WTC11 (cell line): Measurements from ENCODE around the gene NDUFA6. TPM values are rescaled to one million over a fixed set of nuclear protein-coding genes. Genes with fewer than 3 reads are reported as not detected.

Experiments used
- ATAC-seq: fragments of 200-7000 bp; cut with Tn5 transposase; 2 replicates; pipeline ENCODE4 v1.10.0; 2021; ENCODE audit warnings: mild to moderate bottlenecking, moderate library complexity
- CTCF ChIA-PET: fragments of 300-600 bp; sonication (Branson Sonifier 250); formaldehyde crosslinking; loops from one replicate; lab custom pipeline; 2021; ENCODE audit warnings: antibody characterized with exemption; lab: Charles Lee
- POLR2A ChIA-PET: fragments of 350-600 bp; sonication (Branson Sonifier 250); formaldehyde crosslinking; loops from one replicate; lab custom pipeline; 2021; ENCODE audit warnings: antibody characterized with exemption; lab: Charles Lee
- DNase-seq: peaks from one replicate; pipeline ENCODE4 v3.0.0; 2021; ENCODE audit warnings: low spot score
- H3K27ac Mint-ChIP-seq: 2 replicates; pipeline ENCODE4 v1.8.0; 2021; ENCODE audit warnings: mixed read lengths
- H3K27me3 Mint-ChIP-seq: 2 replicates; pipeline ENCODE4 v1.8.0; 2021; ENCODE audit warnings: low read depth, mild to moderate bottlenecking, moderate library complexity, mixed read lengths
- H3K36me3 Mint-ChIP-seq: 2 replicates; pipeline ENCODE4 v1.8.0; 2021; ENCODE audit warnings: mixed read lengths
- H3K4me1 Mint-ChIP-seq: 2 replicates; pipeline ENCODE4 v1.8.0; 2022; ENCODE audit warnings: mixed read lengths
- H3K4me3 Mint-ChIP-seq: 2 replicates; pipeline ENCODE4 v1.8.0; 2021; ENCODE audit warnings: mild to moderate bottlenecking, moderate library complexity, mixed read lengths
- H3K9me3 Mint-ChIP-seq: 2 replicates; pipeline ENCODE4 v1.8.0; 2021; ENCODE audit warnings: mixed read lengths
- CREB1 ChIP-seq: sonication (generic); formaldehyde crosslinking; IDR thresholded peaks from 2 replicates; pipeline ENCODE4 v1.8.0; 2023; ENCODE audit warnings: mild to moderate bottlenecking, missing genetic modification reagents
- EMX1 ChIP-seq: fragments of 250-450 bp; sonication (Bioruptor Pico); IDR thresholded peaks from 2 replicates; pipeline ENCODE4 v1.8.0; 2021; ENCODE audit warnings: mild to moderate bottlenecking
- ETV6 ChIP-seq: sonication (generic); formaldehyde crosslinking; IDR thresholded peaks from 2 replicates; pipeline ENCODE4 v1.8.1; 2022; ENCODE audit warnings: mild to moderate bottlenecking, missing genetic modification reagents
- GABPB1 ChIP-seq: sonication (generic); formaldehyde crosslinking; IDR thresholded peaks from 2 replicates; pipeline ENCODE4 v1.8.1; 2023; ENCODE audit warnings: mild to moderate bottlenecking, missing genetic modification reagents
- NFE2L1 ChIP-seq: sonication (generic); formaldehyde crosslinking; IDR thresholded peaks from 2 replicates; pipeline ENCODE4 v1.8.1; 2023; ENCODE audit warnings: missing genetic modification reagents
- NFYB ChIP-seq: sonication (generic); formaldehyde crosslinking; conservative IDR thresholded peaks from 2 replicates; pipeline ENCODE4 v1.8.0; 2022; ENCODE audit warnings: low read depth, missing genetic modification reagents
- NR3C1 ChIP-seq: sonication (generic); formaldehyde crosslinking; conservative IDR thresholded peaks from 2 replicates; pipeline ENCODE4 v1.8.1; 2023; ENCODE audit warnings: low read depth, mild to moderate bottlenecking, missing genetic modification reagents
- PRRX2 ChIP-seq: fragments of 250-450 bp; sonication (Bioruptor Pico); IDR thresholded peaks from 2 replicates; pipeline ENCODE4 v1.8.0; 2021; ENCODE audit warnings: mild to moderate bottlenecking
- TEAD1 ChIP-seq: sonication (generic); formaldehyde crosslinking; IDR thresholded peaks from 2 replicates; pipeline ENCODE4 v1.8.0; 2022; ENCODE audit warnings: mild to moderate bottlenecking, missing genetic modification reagents
- TP53 ChIP-seq: sonication (generic); formaldehyde crosslinking; IDR thresholded peaks from 2 replicates; pipeline ENCODE4 v1.8.1; 2023; ENCODE audit warnings: mild to moderate bottlenecking, missing genetic modification reagents
- ZNF121 ChIP-seq: sonication (generic); formaldehyde crosslinking; IDR thresholded peaks from 2 replicates; pipeline ENCODE4 v1.8.0; 2023; ENCODE audit warnings: missing genetic modification reagents
- ZNF232 ChIP-seq: sonication (generic); formaldehyde crosslinking; IDR thresholded peaks from 2 replicates; pipeline ENCODE4 v1.8.0; 2022; ENCODE audit warnings: mild to moderate bottlenecking, missing genetic modification reagents
- ZNF281 ChIP-seq: sonication (generic); formaldehyde crosslinking; IDR thresholded peaks from 2 replicates; pipeline ENCODE4 v1.8.0; 2023; ENCODE audit warnings: mild to moderate bottlenecking, missing genetic modification reagents
- ZNF317 ChIP-seq: sonication (generic); formaldehyde crosslinking; IDR thresholded peaks from 2 replicates; pipeline ENCODE4 v1.8.1; 2023; ENCODE audit warnings: low read depth, mild to moderate bottlenecking, moderate library complexity, missing genetic modification reagents, borderline replicate concordance
- ZNF423 ChIP-seq: fragments of 250-450 bp; sonication (Bioruptor Pico); IDR thresholded peaks from 2 replicates; pipeline ENCODE4 v2.1.2; 2022; ENCODE audit warnings: mild to moderate bottlenecking, moderate library complexity
- ZNF532 ChIP-seq: fragments of 250-450 bp; sonication (Bioruptor Pico); IDR thresholded peaks from 2 replicates; pipeline ENCODE4 v1.9.0; 2021; ENCODE audit warnings: mild to moderate bottlenecking, borderline replicate concordance
- total RNA-seq: library from RNA; stranded (reverse); gene quantifications from 3 replicates; pipeline ENCODE4 v1.2.3, GENCODE V29; 2021
- TF ChIP-seq, protein P1 (sequence below): sonication (generic); formaldehyde crosslinking; IDR thresholded peaks from 2 replicates; pipeline ENCODE4 v1.8.1; 2022; ENCODE audit warnings: mild to moderate bottlenecking, missing genetic modification reagents, moderate library complexity, borderline replicate concordance
- TF ChIP-seq, protein P2 (sequence below): fragments of 250-450 bp; sonication (Bioruptor Pico); IDR thresholded peaks from 2 replicates; pipeline ENCODE4 v1.9.0; 2021; ENCODE audit warnings: mild to moderate bottlenecking
- TF ChIP-seq, protein P3 (sequence below): sonication (generic); formaldehyde crosslinking; IDR thresholded peaks from 2 replicates; pipeline ENCODE4 v1.8.1; 2023; ENCODE audit warnings: mild to moderate bottlenecking, missing genetic modification reagents, borderline replicate concordance

Gene NDUFA6
- total RNA-seq, 1 experiment from 2014 or later: 85.9 TPM

DNA sequence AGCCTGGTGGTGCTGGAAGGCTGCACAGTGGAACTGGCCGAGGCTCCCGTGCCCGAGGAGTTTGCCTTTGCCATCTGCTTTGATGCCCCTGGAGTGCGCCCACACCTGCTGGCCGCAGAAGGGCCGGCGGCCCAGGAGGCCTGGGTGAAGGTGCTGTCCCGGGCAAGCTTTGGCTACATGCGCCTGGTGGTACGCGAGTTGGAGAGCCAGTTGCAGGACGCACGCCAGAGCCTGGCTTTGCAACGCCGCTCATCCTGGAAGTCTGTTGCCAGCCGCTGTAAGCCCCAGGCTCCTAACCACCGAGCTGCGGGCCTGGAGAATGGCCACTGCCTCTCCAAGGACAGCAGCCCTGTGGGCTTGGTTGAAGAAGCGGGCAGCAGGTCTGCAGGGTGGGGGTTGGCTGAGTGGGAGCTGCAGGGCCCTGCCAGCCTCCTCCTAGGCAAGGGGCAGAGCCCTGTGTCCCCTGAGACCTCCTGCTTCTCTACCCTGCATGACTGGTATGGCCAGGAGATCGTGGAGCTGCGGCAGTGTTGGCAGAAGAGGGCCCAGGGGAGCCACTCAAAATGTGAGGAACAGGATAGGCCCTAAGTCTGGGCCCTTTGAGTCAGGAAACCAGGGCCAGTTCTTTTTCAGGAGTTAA, 13.0 kb downstream of the NDUFA6 start (continued):
- TF ChIP-seq ZNF317 (CRISPR knock-in tag): no peak
- TF ChIP-seq ZNF532: no peak
- TF ChIP-seq PRRX2 (CRISPR knock-in tag): no peak
- no peak for TF ChIP-seq ZNF423
- no peak for TF ChIP-seq ETV6 (CRISPR knock-in tag)
- no peak for TF ChIP-seq CREB1 (CRISPR knock-in tag)

- POLR2A ChIA-PET: interaction anchor here (0.6 kb wide), 1 partner anchor 103 kb away, joined by 3 read pairs; no protein-coding TSS in a partner anchor
- H3K27ac Mint-ChIP-seq: no peak overlapping the region
- H3K9me3 Mint-ChIP-seq: no peaks in the 10 kb centered on the region
- DNase-seq (no peak), ATAC-seq (no peak)
- CTCF ChIA-PET: interaction anchor here (3.8 kb wide), 1 partner anchor 14 kb away, joined by 27 read pairs; the partner anchor contains the start of gene NDUFA6
- peaks cover 3% of the 10 kb centered on the region; the same call in 1 of the 2 replicates for H3K36me3 Mint-ChIP-seq
- peaks cover 37% of the 10 kb centered on the region for H3K4me1 Mint-ChIP-seq
- H3K27me3 Mint-ChIP-seq: peaks cover 19% of the 10 kb centered on the region
- H3K4me3 Mint-ChIP-seq: no peak overlapping the region
- TF ChIP-seq, protein P1, sequence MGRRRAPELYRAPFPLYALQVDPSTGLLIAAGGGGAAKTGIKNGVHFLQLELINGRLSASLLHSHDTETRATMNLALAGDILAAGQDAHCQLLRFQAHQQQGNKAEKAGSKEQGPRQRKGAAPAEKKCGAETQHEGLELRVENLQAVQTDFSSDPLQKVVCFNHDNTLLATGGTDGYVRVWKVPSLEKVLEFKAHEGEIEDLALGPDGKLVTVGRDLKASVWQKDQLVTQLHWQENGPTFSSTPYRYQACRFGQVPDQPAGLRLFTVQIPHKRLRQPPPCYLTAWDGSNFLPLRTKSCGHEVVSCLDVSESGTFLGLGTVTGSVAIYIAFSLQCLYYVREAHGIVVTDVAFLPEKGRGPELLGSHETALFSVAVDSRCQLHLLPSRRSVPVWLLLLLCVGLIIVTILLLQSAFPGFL (CRISPR knock-in tag): no peak
- no peak for TF ChIP-seq GABPB1 (CRISPR knock-in tag)
- TF ChIP-seq PRRX2 (CRISPR knock-in tag): no peak
- no peak for TF ChIP-seq NR3C1
- no peak for TF ChIP-seq TP53 (CRISPR knock-in tag)
- TF ChIP-seq ZNF121 (CRISPR knock-in tag): no peak
- TF ChIP-seq, protein P2, sequence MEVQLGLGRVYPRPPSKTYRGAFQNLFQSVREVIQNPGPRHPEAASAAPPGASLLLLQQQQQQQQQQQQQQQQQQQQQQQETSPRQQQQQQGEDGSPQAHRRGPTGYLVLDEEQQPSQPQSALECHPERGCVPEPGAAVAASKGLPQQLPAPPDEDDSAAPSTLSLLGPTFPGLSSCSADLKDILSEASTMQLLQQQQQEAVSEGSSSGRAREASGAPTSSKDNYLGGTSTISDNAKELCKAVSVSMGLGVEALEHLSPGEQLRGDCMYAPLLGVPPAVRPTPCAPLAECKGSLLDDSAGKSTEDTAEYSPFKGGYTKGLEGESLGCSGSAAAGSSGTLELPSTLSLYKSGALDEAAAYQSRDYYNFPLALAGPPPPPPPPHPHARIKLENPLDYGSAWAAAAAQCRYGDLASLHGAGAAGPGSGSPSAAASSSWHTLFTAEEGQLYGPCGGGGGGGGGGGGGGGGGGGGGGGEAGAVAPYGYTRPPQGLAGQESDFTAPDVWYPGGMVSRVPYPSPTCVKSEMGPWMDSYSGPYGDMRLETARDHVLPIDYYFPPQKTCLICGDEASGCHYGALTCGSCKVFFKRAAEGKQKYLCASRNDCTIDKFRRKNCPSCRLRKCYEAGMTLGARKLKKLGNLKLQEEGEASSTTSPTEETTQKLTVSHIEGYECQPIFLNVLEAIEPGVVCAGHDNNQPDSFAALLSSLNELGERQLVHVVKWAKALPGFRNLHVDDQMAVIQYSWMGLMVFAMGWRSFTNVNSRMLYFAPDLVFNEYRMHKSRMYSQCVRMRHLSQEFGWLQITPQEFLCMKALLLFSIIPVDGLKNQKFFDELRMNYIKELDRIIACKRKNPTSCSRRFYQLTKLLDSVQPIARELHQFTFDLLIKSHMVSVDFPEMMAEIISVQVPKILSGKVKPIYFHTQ (CRISPR knock-in tag): no peak
- TF ChIP-seq NFYB (CRISPR knock-in tag): no peak
- TF ChIP-seq, protein P3, sequence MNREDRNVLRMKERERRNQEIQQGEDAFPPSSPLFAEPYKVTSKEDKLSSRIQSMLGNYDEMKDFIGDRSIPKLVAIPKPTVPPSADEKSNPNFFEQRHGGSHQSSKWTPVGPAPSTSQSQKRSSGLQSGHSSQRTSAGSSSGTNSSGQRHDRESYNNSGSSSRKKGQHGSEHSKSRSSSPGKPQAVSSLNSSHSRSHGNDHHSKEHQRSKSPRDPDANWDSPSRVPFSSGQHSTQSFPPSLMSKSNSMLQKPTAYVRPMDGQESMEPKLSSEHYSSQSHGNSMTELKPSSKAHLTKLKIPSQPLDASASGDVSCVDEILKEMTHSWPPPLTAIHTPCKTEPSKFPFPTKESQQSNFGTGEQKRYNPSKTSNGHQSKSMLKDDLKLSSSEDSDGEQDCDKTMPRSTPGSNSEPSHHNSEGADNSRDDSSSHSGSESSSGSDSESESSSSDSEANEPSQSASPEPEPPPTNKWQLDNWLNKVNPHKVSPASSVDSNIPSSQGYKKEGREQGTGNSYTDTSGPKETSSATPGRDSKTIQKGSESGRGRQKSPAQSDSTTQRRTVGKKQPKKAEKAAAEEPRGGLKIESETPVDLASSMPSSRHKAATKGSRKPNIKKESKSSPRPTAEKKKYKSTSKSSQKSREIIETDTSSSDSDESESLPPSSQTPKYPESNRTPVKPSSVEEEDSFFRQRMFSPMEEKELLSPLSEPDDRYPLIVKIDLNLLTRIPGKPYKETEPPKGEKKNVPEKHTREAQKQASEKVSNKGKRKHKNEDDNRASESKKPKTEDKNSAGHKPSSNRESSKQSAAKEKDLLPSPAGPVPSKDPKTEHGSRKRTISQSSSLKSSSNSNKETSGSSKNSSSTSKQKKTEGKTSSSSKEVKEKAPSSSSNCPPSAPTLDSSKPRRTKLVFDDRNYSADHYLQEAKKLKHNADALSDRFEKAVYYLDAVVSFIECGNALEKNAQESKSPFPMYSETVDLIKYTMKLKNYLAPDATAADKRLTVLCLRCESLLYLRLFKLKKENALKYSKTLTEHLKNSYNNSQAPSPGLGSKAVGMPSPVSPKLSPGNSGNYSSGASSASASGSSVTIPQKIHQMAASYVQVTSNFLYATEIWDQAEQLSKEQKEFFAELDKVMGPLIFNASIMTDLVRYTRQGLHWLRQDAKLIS (CRISPR knock-in tag): no peak
- TF ChIP-seq ZNF423: no peak
- TF ChIP-seq ZNF232: no peak
- no peak for TF ChIP-seq EMX1
- no peak for TF ChIP-seq TEAD1 (CRISPR knock-in tag)
- TF ChIP-seq NFE2L1 (CRISPR knock-in tag): no peak
- TF ChIP-seq ZNF281 (CRISPR knock-in tag): no peak
Measured at GRCh38 chr22:42076764-42077485, 13.6 kb downstream of the NDUFA6 start.
